ENCODE measurements around the gene ISCA1.

- TF ChIP-seq RAD21 (IDR thresholded peaks at IDR 0.05; ENCODE audit: insufficient read depth, low read depth, low read length) = no peak
- TF ChIP-seq, protein P1, sequence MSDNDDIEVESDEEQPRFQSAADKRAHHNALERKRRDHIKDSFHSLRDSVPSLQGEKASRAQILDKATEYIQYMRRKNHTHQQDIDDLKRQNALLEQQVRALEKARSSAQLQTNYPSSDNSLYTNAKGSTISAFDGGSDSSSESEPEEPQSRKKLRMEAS (IDR thresholded peaks at IDR 0.05; ENCODE audit: low read depth, low read length) = no peak
- TF ChIP-seq, protein P2, sequence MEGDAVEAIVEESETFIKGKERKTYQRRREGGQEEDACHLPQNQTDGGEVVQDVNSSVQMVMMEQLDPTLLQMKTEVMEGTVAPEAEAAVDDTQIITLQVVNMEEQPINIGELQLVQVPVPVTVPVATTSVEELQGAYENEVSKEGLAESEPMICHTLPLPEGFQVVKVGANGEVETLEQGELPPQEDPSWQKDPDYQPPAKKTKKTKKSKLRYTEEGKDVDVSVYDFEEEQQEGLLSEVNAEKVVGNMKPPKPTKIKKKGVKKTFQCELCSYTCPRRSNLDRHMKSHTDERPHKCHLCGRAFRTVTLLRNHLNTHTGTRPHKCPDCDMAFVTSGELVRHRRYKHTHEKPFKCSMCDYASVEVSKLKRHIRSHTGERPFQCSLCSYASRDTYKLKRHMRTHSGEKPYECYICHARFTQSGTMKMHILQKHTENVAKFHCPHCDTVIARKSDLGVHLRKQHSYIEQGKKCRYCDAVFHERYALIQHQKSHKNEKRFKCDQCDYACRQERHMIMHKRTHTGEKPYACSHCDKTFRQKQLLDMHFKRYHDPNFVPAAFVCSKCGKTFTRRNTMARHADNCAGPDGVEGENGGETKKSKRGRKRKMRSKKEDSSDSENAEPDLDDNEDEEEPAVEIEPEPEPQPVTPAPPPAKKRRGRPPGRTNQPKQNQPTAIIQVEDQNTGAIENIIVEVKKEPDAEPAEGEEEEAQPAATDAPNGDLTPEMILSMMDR (IDR thresholded peaks at IDR 0.05 in 2 of 3, conservative IDR thresholded peaks at IDR 0.05 in 1 of 3; ENCODE audit: control insufficient read depth in 2 of 3, extremely low read depth in 1 of 3, insufficient read depth in 1 of 3, low read depth in 3 of 3, low read length in 3 of 3) = no peak
- TF ChIP-seq, protein P3, sequence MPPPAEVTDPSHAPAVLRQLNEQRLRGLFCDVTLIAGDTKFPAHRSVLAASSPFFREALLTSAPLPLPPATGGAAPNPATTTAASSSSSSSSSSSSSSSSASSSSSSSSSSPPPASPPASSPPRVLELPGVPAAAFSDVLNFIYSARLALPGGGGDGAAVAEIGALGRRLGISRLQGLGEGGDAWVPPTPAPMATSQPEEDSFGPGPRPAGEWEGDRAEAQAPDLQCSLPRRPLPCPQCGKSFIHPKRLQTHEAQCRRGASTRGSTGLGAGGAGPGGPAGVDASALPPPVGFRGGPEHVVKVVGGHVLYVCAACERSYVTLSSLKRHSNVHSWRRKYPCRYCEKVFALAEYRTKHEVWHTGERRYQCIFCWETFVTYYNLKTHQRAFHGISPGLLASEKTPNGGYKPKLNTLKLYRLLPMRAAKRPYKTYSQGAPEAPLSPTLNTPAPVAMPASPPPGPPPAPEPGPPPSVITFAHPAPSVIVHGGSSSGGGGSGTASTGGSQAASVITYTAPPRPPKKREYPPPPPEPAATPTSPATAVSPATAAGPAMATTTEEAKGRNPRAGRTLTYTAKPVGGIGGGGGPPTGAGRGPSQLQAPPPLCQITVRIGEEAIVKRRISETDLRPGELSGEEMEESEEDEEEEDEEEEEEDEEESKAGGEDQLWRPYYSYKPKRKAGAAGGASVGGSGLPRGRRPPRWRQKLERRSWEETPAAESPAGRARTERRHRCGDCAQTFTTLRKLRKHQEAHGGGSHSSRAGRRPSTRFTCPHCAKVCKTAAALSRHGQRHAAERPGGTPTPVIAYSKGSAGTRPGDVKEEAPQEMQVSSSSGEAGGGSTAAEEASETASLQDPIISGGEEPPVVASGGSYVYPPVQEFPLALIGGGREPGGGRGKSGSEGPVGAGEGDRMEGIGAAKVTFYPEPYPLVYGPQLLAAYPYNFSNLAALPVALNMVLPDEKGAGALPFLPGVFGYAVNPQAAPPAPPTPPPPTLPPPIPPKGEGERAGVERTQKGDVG (CRISPR knock-in tag; IDR thresholded peaks at IDR 0.05) = no peak
- TF ChIP-seq EP300 (IDR thresholded peaks at IDR 0.05; ENCODE audit: borderline replicate concordance in 1 of 2, control insufficient read depth in 1 of 2, low read depth in 2 of 2, low read length in 2 of 2) = no peak
Measured at GRCh38 chr9:86241216-86241615, 41.1 kb downstream of the ISCA1 start.

Data from GM12878 (cell line).